HepG2 (cell line): Measurements from ENCODE around the gene TMEM63B. TPM values are rescaled to one million over a fixed set of nuclear protein-coding genes. Genes with fewer than 3 reads are reported as not detected.

Experiments
- ATF7-NPFF ChIP-seq: sonication (generic); formaldehyde crosslinking; IDR thresholded peaks from 2 replicates; pipeline ENCODE4 v1.8.1; 2023; ENCODE audit warnings: mild to moderate bottlenecking, low read depth, missing genetic modification reagents, moderate library complexity
- ERF ChIP-seq: IDR thresholded peaks from 2 replicates; pipeline ENCODE4 v1.6.1; 2018; ENCODE audit warnings: missing biosample characterization, missing genetic modification reagents
- HNRNPUL1 ChIP-seq: fragments of 200-400 bp; formaldehyde crosslinking; IDR thresholded peaks from 2 replicates; pipeline ENCODE4 v1.6.1; 2017; ENCODE audit warnings: low read depth, mild to moderate bottlenecking, low read length, moderate library complexity
- HOMEZ ChIP-seq: IDR thresholded peaks from 2 replicates; pipeline ENCODE4 v1.6.1; 2016; ENCODE audit warnings: low read depth
- LCORL ChIP-seq, 2 experiments: fragments of 450-650 bp in 1 of 2; sonication (generic) in 1 of 2; formaldehyde crosslinking in 1 of 2; IDR thresholded peaks; 2 replicates each; pipeline versions ENCODE4 v1.5.0 to v1.6.1; 2017 to 2020; ENCODE audit warnings: antibody characterized with exemption in 1 of 2, missing genetic modification reagents in 1 of 2
- MEF2D ChIP-seq: sonication (generic); formaldehyde crosslinking; IDR thresholded peaks from 2 replicates; pipeline ENCODE4 v1.5.1; 2020; ENCODE audit warnings: mild to moderate bottlenecking, missing genetic modification reagents
- MZF1 ChIP-seq: sonication (generic); formaldehyde crosslinking; IDR thresholded peaks from 2 replicates; pipeline ENCODE4 v1.8.1; 2023; ENCODE audit warnings: mild to moderate bottlenecking, missing genetic modification reagents, borderline replicate concordance
- NFKB2 ChIP-seq: sonication (generic); formaldehyde crosslinking; IDR thresholded peaks from 2 replicates; pipeline ENCODE4 v1.4.0; 2020; ENCODE audit warnings: missing genetic modification reagents, borderline replicate concordance
- NR1H2 ChIP-seq: sonication (generic); formaldehyde crosslinking; IDR thresholded peaks from 2 replicates; pipeline ENCODE4 v1.8.1; 2022; ENCODE audit warnings: low read depth, missing genetic modification reagents, borderline replicate concordance
- PHF5A ChIP-seq: IDR thresholded peaks from one replicate; pipeline ENCODE4 v1.6.1; 2018; ENCODE audit warnings: low read depth, missing genetic modification reagents; ENCODE audit not compliant: unreplicated experiment
- RBFOX2 ChIP-seq: fragments of 200-400 bp; formaldehyde crosslinking; IDR thresholded peaks from 2 replicates; pipeline ENCODE4 v1.6.1; 2017; ENCODE audit warnings: low read depth, mild to moderate bottlenecking, low read length
- SNAPC4 ChIP-seq: sonication (generic); formaldehyde crosslinking; IDR thresholded peaks from 2 replicates; pipeline ENCODE4 v1.4.0; 2020; ENCODE audit warnings: mild to moderate bottlenecking, missing genetic modification reagents
- SP4 ChIP-seq: sonication (generic); formaldehyde crosslinking; IDR thresholded peaks from 2 replicates; pipeline ENCODE4 v1.8.1; 2023; ENCODE audit warnings: mild to moderate bottlenecking, missing genetic modification reagents
- THAP11 ChIP-seq: IDR thresholded peaks from 2 replicates; pipeline ENCODE4 v1.6.1; 2016; ENCODE audit warnings: missing biosample characterization, missing genetic modification reagents
- ZC3H4 ChIP-seq: sonication (generic); formaldehyde crosslinking; IDR thresholded peaks from 2 replicates; pipeline ENCODE4 v1.4.0; 2020; ENCODE audit warnings: missing genetic modification reagents, borderline replicate concordance
- ZMYM3 ChIP-seq: sonication (generic); formaldehyde crosslinking; IDR thresholded peaks from 2 replicates; pipeline ENCODE4 v1.5.1; 2020; ENCODE audit warnings: mild to moderate bottlenecking, missing genetic modification reagents
- ZNF296 ChIP-seq: sonication (generic); formaldehyde crosslinking; conservative IDR thresholded peaks from 2 replicates; pipeline ENCODE4 v1.5.0; 2020; ENCODE audit warnings: mild to moderate bottlenecking, missing genetic modification reagents
- ZNF598 ChIP-seq: sonication (generic); formaldehyde crosslinking; IDR thresholded peaks from 2 replicates; pipeline ENCODE4 v1.5.1; 2020; ENCODE audit warnings: mild to moderate bottlenecking, missing genetic modification reagents, borderline replicate concordance
- polyA plus RNA-seq, 8 experiments: library from polyadenylated mRNA; depleted of rRNA in 3 of 8; stranded (reverse) in 7 of 8; unstranded in 1 of 8; fragments of >200 nt; fragmentation: Illumina TruSeq in 4 of 8; extraction: Trizol in 4 of 8; gene quantifications; 2 replicates each; pipeline versions ENCODE4 v1.2.1 to v1.2.3, GENCODE V29; 2011 to 2016; ENCODE audit warnings: low read depth in 4 of 8, missing spikeins in 1 of 8, mixed read lengths in 1 of 8; ENCODE audit not compliant: insufficient read depth in 1 of 8
- total RNA-seq, 5 experiments: library from RNA; depleted of rRNA; stranded (reverse); fragments of >200 nt; fragmentation: Illumina TruSeq; extraction: Trizol; gene quantifications; 2 replicates each; pipeline ENCODE4 v1.2.3, GENCODE V29; 2016; ENCODE audit warnings: low read depth in 1 of 5
- TF ChIP-seq, protein P1 (sequence below): sonication (generic); formaldehyde crosslinking; IDR thresholded peaks from 2 replicates; pipeline ENCODE4 v1.8.0; 2022; ENCODE audit warnings: mild to moderate bottlenecking, missing genetic modification reagents, moderate library complexity
- TF ChIP-seq, protein P2 (sequence below): sonication (generic); formaldehyde crosslinking; IDR thresholded peaks from 2 replicates; pipeline ENCODE4 v1.8.1; 2023; ENCODE audit warnings: mild to moderate bottlenecking, missing genetic modification reagents

TMEM63B gene
- total and polyA plus RNA-seq, 2 of the 13 experiments (the other 11 are each of a cell fraction or from before 2014, with no cell fraction given) = 27.4 to 75.8 TPM

GRCh38 chr6:44096612-44097011 is 30.7 kb upstream of the TMEM63B start (continued):
- TF ChIP-seq, protein P1, sequence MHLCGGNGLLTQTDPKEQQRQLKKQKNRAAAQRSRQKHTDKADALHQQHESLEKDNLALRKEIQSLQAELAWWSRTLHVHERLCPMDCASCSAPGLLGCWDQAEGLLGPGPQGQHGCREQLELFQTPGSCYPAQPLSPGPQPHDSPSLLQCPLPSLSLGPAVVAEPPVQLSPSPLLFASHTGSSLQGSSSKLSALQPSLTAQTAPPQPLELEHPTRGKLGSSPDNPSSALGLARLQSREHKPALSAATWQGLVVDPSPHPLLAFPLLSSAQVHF = no peak
- TF ChIP-seq MZF1 (CRISPR knock-in tag) (no peak), ZNF296 (CRISPR knock-in tag) (no peak), HNRNPUL1 (no peak), SNAPC4 (CRISPR knock-in tag) (no peak), ZMYM3 (CRISPR knock-in tag) (0 out of 2 replicates have a peak, but pooled peaks have one; percentile 41), ATF7-NPFF (CRISPR knock-in tag) (no peak; the same call in 1 of the 2 replicates), SP4 (peak; percentile 66; the same call in 1 of the 2 replicates), ERF (CRISPR knock-in tag) (peak; percentile 75; the same call in 1 of the 2 replicates), MEF2D (CRISPR knock-in tag) (0 out of 2 replicates have a peak, but pooled peaks have one; percentile 16), NFKB2 (peak; percentile 72; the same call in 1 of the 2 replicates), ZC3H4 (CRISPR knock-in tag) (no peak), LCORL (IDR thresholded peaks at IDR 0.05) (no peak), LCORL (CRISPR knock-in tag; IDR thresholded peaks at IDR 0.05) (peak; percentile 45; the same call in 1 of the 2 replicates), RBFOX2 (no peak), THAP11 (CRISPR knock-in tag) (peak; percentile 67), HOMEZ (CRISPR knock-in tag) (0 out of 2 replicates have a peak, but pooled peaks have one; percentile 45), ZNF598 (CRISPR knock-in tag) (peak; percentile 44; the same call in 1 of the 2 replicates), PHF5A (CRISPR knock-in tag) (no peak), NR1H2 (CRISPR knock-in tag) (no peak)
- TF ChIP-seq, protein P2, sequence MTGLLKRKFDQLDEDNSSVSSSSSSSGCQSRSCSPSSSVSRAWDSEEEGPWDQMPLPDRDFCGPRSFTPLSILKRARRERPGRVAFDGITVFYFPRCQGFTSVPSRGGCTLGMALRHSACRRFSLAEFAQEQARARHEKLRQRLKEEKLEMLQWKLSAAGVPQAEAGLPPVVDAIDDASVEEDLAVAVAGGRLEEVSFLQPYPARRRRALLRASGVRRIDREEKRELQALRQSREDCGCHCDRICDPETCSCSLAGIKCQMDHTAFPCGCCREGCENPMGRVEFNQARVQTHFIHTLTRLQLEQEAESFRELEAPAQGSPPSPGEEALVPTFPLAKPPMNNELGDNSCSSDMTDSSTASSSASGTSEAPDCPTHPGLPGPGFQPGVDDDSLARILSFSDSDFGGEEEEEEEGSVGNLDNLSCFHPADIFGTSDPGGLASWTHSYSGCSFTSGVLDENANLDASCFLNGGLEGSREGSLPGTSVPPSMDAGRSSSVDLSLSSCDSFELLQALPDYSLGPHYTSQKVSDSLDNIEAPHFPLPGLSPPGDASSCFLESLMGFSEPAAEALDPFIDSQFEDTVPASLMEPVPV (CRISPR knock-in tag) = no peak
